DMS53 treated with DMSO at 0.1 percent for 48 hours (cell line): ENCODE results near the gene CRYBG1.

Experiments used
- DNase-seq: peaks from one replicate; lab custom pipeline; 2025; ENCODE audit not compliant: unreplicated experiment; lab: John Stamatoyannopoulos, UW

CRYBG1 gene

GRCh38 chr6:106421496-106421895 is 61.0 kb downstream of the CRYBG1 start:
- no peak for DNase-seq

GRCh38 chr6:106422534-106422933 is 62.0 kb downstream of the CRYBG1 start:
- DNase-seq = no peak

GRCh38 chr6:106425382-106425781 is 64.9 kb downstream of the CRYBG1 start:
- DNase-seq = no peak

DNA sequence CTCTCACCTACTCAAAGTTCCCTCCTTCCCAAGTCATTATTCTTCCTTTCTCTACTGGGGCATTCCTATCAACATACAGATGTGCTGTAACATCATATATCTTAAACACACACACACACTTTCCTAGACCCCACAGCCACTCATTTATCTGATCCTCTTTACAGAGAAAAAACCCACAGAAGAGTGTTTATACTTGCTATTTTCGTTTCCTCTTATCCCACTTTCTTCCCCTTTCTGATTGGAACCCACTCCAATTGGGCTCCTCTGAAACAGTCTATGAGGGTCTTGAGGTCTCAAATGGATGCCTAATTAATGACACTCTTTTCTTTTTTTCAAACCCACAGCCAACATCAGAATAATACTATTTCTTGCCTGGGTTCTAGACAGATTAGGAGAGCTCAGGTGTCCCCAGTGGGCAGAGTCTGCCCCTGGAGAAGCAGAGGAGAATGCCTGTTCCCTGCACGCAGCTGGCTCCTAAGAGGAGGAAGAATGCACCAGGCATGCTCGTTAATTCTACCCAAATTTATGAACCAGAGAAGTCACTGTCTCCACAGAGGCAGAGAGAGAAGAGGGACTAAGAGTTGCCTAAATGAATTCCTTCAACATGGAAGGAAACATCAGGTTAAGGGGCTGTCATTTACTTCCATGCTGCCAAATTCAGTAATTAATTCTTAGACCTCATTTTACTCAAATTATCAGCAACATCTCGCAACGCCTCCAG is 65.9 kb downstream of the CRYBG1 start:
- DNase-seq = no peak

DNA sequence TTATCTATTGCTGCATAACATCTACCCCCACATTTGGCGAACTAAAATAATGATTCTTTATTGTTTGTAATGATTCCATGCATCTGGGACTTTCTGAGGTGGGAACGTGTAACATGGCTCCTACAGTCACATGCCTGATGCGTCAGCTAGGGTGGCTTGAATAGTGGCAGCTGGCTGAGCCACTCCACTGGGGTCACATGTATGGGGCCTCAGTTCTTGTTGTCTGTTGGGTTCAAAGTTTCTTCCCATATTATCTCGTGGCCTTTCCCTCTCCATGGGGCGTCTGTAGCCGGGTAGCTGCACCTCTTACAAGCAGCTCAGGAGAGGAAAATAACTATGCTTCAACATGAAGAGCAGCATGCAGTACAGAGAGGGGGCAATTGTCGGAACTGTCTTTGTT is 69.9 kb downstream of the CRYBG1 start:
- no peak for DNase-seq

- DNase-seq = no peak
Measured at GRCh38 chr6:106431405-106431804, 70.9 kb downstream of the CRYBG1 start.

- DNase-seq = no peak
Measured at GRCh38 chr6:106431972-106432371, 71.5 kb downstream of the CRYBG1 start.

GRCh38 chr6:106434530-106434929 is 74.0 kb downstream of the CRYBG1 start:
- DNase-seq = no peak

DNA sequence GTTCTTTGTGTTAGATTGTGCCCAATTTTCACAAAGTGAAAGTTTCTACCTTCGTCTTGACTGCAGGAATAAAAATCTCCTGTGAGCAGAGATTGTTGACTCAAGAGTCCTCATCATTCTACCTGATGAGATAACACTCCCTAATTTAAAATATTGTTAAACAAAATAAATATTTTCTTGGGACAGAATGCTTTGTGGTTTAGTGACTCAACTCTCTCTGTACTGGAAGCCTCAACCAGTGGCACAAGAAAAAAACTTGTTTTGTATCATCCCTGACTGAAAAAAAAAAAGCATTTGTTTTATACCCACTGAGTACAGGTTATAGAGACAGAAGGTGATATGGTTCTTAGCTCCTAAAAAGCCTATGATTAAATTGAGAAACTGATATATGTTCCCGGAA is 78.9 kb downstream of the CRYBG1 start:
- DNase-seq = no peak

- DNase-seq = no peak
Measured at GRCh38 chr6:106440546-106440945, 80.0 kb downstream of the CRYBG1 start.

- no peak for DNase-seq
Measured at GRCh38 chr6:106442395-106442794, 81.9 kb downstream of the CRYBG1 start.

DNA sequence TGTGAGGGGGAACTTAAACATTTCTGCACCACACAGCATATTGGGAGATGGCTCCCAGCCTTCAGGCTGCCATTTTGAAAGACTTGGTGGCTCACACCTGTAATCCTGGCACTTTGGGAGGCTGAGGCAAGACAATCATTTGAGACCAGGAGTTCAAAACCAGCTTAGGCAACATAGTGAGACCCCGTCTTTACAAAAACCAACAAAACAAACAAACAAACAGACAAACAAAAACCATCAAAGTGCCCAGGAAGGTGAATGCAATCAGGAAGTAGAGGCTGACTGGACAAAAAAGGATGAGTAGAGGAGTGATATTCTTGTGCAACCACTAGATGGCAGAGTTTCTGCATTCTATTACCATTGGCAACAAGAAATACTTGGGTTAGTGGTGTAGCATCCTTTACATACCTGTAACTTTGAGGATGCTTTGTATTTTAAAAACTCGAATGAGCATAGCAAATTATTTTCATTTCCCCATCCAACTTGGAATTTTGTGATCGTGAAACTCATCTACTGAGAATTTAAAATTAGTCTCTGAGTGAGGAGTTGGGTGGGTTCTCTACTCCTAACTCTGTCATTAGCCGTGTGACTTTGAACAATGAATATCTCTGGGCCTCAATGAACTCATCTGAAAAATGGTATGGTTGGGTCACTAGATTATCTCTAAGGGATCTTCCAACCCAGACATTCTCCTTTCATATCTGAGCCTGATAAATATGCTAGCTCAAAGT is 84.4 kb downstream of the CRYBG1 start:
- DNase-seq = peak; percentile 72

- no peak for DNase-seq
Measured at GRCh38 chr6:106445508-106445878, 85.0 kb downstream of the CRYBG1 start.

- peak; percentile 6 for DNase-seq
Measured at GRCh38 chr6:106446287-106446885, 85.9 kb downstream of the CRYBG1 start.

DNA sequence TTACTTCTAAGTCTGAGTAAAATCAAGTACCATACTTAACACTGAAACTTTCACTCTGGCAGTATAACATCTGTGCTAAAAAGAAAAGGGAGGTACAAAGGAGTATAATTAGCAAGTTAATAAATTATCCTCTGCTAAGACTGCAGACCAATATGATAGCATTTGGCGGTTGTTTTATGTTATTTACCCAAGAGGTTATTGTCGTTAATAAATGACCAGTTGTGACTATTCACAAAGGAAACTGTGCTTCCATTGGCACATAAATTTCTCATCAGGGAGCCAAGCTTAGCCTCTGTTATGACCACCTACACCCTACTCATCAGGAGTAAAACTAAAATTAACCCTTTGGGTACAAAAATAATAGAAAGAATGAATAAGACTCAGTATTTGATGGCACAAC is 86.5 kb downstream of the CRYBG1 start:
- no peak for DNase-seq

GRCh38 chr6:106448000-106448426 is 87.5 kb downstream of the CRYBG1 start:
- no peak for DNase-seq

- DNase-seq = no peak
Measured at GRCh38 chr6:106450653-106451052, 90.1 kb downstream of the CRYBG1 start.

DNA sequence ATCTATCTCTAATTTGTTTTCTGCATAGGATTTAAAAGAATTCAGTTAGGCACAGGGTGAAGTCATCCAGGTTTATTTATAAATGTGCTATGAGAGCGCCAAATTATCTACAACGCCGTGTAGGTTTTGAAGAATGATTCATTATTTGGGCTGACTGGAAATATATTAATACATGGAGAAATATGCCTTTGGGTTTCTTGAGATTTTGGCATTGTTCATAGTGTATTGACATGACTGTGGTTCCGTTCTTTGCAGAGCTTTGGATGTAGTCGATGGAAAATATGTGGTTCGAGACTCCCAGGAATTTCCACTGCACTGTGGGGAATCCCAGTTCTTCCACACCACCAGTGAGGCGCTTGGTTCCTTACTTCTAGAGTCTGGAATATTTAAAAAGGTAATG is 90.9 kb downstream of the CRYBG1 start:
- no peak for DNase-seq

DNA sequence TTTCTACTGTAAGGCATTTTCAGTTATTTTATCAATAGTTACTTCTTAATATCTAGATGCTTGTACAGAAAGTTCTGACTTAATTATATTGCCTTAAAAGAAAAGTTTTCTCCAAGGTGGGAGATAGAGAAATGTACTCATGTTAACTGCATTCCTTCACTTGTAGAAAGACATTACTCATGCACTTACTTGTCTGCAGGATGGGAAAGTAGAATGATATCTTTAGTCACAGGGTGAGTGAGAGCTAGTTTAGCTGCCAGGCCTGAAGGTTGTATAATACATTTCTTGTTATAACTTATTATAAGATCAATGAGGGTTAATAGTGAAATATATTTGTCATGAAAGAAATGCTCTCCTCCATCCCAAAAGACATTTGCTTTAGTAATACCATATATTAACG is 92.1 kb downstream of the CRYBG1 start:
- no peak for DNase-seq

DNA sequence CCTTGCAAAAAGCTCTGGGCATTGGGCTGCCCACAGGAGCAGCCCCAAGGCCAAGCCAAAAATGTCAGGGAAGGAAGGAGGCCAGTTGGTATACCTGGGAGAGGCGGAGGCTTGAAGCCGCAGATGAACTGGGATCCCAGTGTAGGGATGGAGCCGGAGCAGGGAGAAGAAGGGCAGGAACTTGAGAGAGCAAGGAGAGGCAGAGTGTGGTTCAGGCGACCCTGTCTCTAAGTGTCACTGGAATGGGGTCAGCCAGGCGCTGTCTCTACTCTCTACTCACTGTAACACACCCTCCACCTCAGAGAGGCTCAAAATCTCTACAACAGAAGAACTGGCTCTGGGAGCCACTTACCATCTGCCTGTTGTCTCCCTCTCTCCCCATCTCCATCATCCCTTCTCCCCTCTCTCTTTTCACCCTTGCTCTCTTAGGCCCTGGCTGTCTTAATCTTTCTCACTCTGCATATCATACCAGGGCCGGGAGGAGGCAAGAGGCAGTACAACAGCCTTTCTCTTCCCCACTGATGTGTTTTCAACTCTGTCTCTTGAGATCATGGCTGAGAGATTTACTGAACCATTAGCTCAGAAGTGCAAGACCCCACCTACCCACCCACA is 93.3 kb downstream of the CRYBG1 start:
- no peak for DNase-seq

DNA sequence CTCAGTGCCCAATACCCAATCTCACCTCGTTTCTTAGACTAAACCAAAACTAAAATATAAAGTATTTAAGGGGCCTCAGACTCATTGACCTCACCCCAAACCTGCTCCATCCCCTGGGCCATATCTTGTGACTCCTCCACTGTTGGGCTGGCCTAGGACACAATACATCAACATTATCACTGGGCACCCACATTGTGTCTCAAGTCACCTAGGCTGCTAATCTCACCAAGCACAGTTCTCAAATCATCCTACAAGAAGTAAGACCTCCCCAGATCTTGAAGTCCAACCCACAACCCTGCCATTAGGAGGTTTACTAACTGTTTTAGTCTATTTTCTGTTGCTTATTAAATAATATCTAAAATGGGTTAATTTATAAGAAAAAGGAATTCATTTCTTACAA is 96.2 kb downstream of the CRYBG1 start:
- DNase-seq = no peak
